ENCODE data around the gene PGP.

Gene PGP

GRCh38 chr16:2180962-2181923, 33.4 kb downstream of the PGP start:
- DNase-seq (ENCODE audit: low read depth) = no peak

- DNase-seq (ENCODE audit: low read depth) = no peak
These were observed 34.2 kb downstream of the PGP start for GRCh38 chr16:2180461-2180860.

GRCh38 chr16:2179576-2179975, 35.1 kb downstream of the PGP start:
- no peak for DNase-seq (ENCODE audit: low read depth)

GRCh38 chr16:2179107-2179501, 35.5 kb downstream of the PGP start:
- no peak for DNase-seq (ENCODE audit: low read depth)

GRCh38 chr16:2178321-2179106, 36.1 kb downstream of the PGP start:
- DNase-seq (ENCODE audit: low read depth) = no peak

- DNase-seq (ENCODE audit: low read depth) = no peak
These were observed 37.1 kb downstream of the PGP start for GRCh38 chr16:2177561-2177960.

- DNase-seq (ENCODE audit: low read depth) = no peak
These were observed 37.5 kb downstream of the PGP start for GRCh38 chr16:2177101-2177500.

GRCh38 chr16:2176047-2176446, 38.6 kb downstream of the PGP start:
- DNase-seq (ENCODE audit: low read depth) = no peak

- no peak for DNase-seq (ENCODE audit: low read depth)
These were observed 39.2 kb downstream of the PGP start for GRCh38 chr16:2175454-2175853.

GRCh38 chr16:2174396-2175131, 40.1 kb downstream of the PGP start:
- DNase-seq (ENCODE audit: low read depth) = no peak

GRCh38 chr16:2173916-2174315, 40.7 kb downstream of the PGP start:
- DNase-seq (ENCODE audit: low read depth) = no peak

GRCh38 chr16:2173366-2173765, 41.3 kb downstream of the PGP start:
- no peak for DNase-seq (ENCODE audit: low read depth)

- no peak for DNase-seq (ENCODE audit: low read depth)
These were observed 41.8 kb downstream of the PGP start for GRCh38 chr16:2172688-2173335.

GRCh38 chr16:2171601-2172178, 43.0 kb downstream of the PGP start:
- DNase-seq (ENCODE audit: low read depth) = no peak

GRCh38 chr16:2170587-2171435, 43.8 kb downstream of the PGP start:
- DNase-seq (ENCODE audit: low read depth) = no peak

GRCh38 chr16:2170080-2170479, 44.6 kb downstream of the PGP start:
- DNase-seq (ENCODE audit: low read depth) = no peak

GRCh38 chr16:2167068-2167638, 47.5 kb downstream of the PGP start:
- DNase-seq (ENCODE audit: low read depth) = no peak

- no peak for DNase-seq (ENCODE audit: low read depth)
These were observed 48.2 kb downstream of the PGP start for GRCh38 chr16:2166263-2167067.

- no peak for DNase-seq (ENCODE audit: low read depth)
These were observed 48.8 kb downstream of the PGP start for GRCh38 chr16:2165861-2166260.

Data from GM04504 (cell line).